OCI-LY3 (cell line): Measurements from ENCODE around the gene PPFIA3.

ENCODE experiments used
- H2AFZ ChIP-seq: fragments of 200-600, 300-600 bp; shearing (Covaris generic); 2 replicates; pipeline ENCODE4 v1.6.0; 2014; ENCODE audit warnings: antibody characterized with exemption, low read depth, low read length
- H3K27ac ChIP-seq: fragments of 200-600, 300-600 bp; sonication (generic); 2 replicates; pipeline ENCODE4 v1.5.1; 2014; ENCODE audit warnings: mild to moderate bottlenecking, low read length, moderate library complexity, mixed read lengths
- H3K27me3 ChIP-seq: fragments of 200-600, 300-600 bp; sonication (generic); 2 replicates; pipeline ENCODE4 v1.6.1; 2014; ENCODE audit warnings: low read depth, low read length, mixed read lengths
- H3K36me3 ChIP-seq: fragments of 200-600, 300-600 bp; sonication (generic); replicated peaks from 2 replicates; pipeline ENCODE3; 2014; ENCODE audit warnings: low read depth, low read length, mixed read lengths
- H3K4me1 ChIP-seq: fragments of 300-600, 200-600 bp; sonication (generic); 2 replicates; pipeline ENCODE4 v1.6.1; 2014; ENCODE audit warnings: low read length, mixed read lengths
- H3K4me2 ChIP-seq: fragments of 200-600, 300-600 bp; sonication (generic); 2 replicates; pipeline ENCODE4 v1.6.1; 2014; ENCODE audit warnings: low read length, mixed read lengths
- H3K4me3 ChIP-seq: fragments of 300-600, 200-600 bp; sonication (generic); 2 replicates; pipeline ENCODE4 v1.5.1; 2014; ENCODE audit warnings: antibody characterized with exemption, mild to moderate bottlenecking, low read length, moderate library complexity
- H3K79me2 ChIP-seq: fragments of 300-600, 200-600 bp; shearing (Covaris generic); 2 replicates; pipeline ENCODE4 v1.6.1; 2014; ENCODE audit warnings: mild to moderate bottlenecking, low read length, mixed read lengths
- H3K9ac ChIP-seq: fragments of 300-600, 200-600 bp; shearing (Covaris generic); 2 replicates; pipeline ENCODE4 v1.6.0; 2014; ENCODE audit warnings: mild to moderate bottlenecking, low read length, moderate library complexity
- H3K9me3 ChIP-seq: fragments of 200-600, 300-600 bp; shearing (Covaris generic); 2 replicates; pipeline ENCODE4 v1.6.1; 2014; ENCODE audit warnings: low read length, mixed read lengths; ENCODE audit not compliant: insufficient read depth
- H4K20me1 ChIP-seq: fragments of 200-600, 300-600 bp; sonication (generic); 2 replicates; pipeline ENCODE4 v1.6.1; 2016; ENCODE audit warnings: low read length, mixed read lengths; ENCODE audit not compliant: insufficient read depth
- CTCF ChIP-seq: fragments of 200-600, 300-600 bp; sonication (generic); IDR thresholded peaks from 2 replicates; pipeline ENCODE4 v1.5.1; 2014; ENCODE audit warnings: antibody characterized with exemption, low read length, low read depth
- EZH2phosphoT487 ChIP-seq: fragments of 200-600 bp; shearing (Covaris generic); IDR thresholded peaks from 2 replicates; pipeline ENCODE4 v1.6.1; 2018; ENCODE audit warnings: antibody characterized with exemption, mixed run types, low read depth

Gene PPFIA3

DNA sequence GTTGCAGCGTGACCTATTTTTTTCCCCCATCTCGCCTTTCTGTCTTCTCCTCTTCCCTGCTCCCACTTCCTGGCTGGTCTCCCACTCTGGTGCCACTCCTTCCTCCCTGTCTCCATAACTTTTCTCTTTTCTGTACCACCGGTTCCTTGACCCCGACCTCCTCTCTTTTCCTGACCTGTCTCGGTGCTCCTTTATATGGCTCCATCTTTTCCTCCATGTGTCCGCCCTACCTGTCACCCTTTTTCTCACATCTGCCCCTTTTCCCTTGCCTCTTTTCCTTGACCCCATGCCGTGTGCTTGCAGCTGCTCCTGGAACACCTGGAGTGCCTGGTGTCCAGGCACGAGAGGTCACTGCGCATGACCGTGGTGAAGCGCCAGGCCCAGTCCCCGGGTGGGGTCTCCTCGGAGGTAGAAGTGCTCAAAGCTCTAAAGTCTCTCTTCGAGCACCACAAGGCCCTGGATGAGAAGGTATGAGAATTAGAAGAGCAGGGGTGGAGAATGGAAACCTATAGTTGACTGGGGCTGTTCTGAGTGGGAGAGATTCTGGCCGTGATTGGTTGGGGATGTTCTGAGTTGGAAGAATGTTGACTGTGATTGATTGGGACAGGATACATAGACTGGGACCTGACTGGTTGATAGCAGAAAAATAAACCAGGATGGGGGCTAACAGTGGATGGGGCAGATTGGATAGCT lies 9.3 kb downstream of the PPFIA3 start:
- Histone ChIP-seq H4K20me1 (0 out of 2 replicates have a peak, but pooled peaks cover 5% of the 10 kb centered on the region), H3K9ac (no peak overlapping the region), H2AFZ (no peak overlapping the region), H3K27ac (no peak overlapping the region), H3K9me3 (no peaks in the 10 kb centered on the region), H3K4me2 (peak overlapping the region; percentile 59; the same call in 1 of the 2 replicates), H3K4me3 (peak overlapping the region; percentile 66; the same call in 1 of the 2 replicates), H3K36me3 (peaks cover 19% of the 10 kb centered on the region), H3K79me2 (no peaks in the 10 kb centered on the region), H3K4me1 (no peaks in the 10 kb centered on the region), H3K27me3 (no peaks in the 10 kb centered on the region)
- TF ChIP-seq CTCF (no peak), EZH2phosphoT487 (no peak)

GRCh38 chr19:49129238-49129583 lies 9.9 kb downstream of the PPFIA3 start:
- Histone ChIP-seq H3K9me3 (no peaks in the 10 kb centered on the region), H2AFZ (no peak overlapping the region), H3K27ac (no peak overlapping the region), H3K36me3 (peaks cover 24% of the 10 kb centered on the region), H4K20me1 (0 out of 2 replicates have a peak, but pooled peaks cover 5% of the 10 kb centered on the region), H3K79me2 (no peaks in the 10 kb centered on the region), H3K4me1 (no peaks in the 10 kb centered on the region), H3K27me3 (no peaks in the 10 kb centered on the region), H3K4me2 (no peak overlapping the region), H3K4me3 (no peak overlapping the region), H3K9ac (no peak overlapping the region)
- TF ChIP-seq CTCF: no peak
- no peak for TF ChIP-seq EZH2phosphoT487

- no peaks in the 10 kb centered on the region for H3K79me2 ChIP-seq
- TF ChIP-seq EZH2phosphoT487: no peak
- no peak for TF ChIP-seq CTCF
- H3K9me3 ChIP-seq: no peaks in the 10 kb centered on the region
Measured at GRCh38 chr19:49130325-49130724, 11.0 kb downstream of the PPFIA3 start.

GRCh38 chr19:49132974-49133609 lies 13.7 kb downstream of the PPFIA3 start:
- Histone ChIP-seq H4K20me1 (0 out of 2 replicates have a peak, but pooled peaks cover 5% of the 10 kb centered on the region), H3K9ac (no peak overlapping the region), H3K4me3 (no peak overlapping the region), H3K36me3 (peaks cover 39% of the 10 kb centered on the region), H3K9me3 (no peaks in the 10 kb centered on the region), H3K4me1 (no peaks in the 10 kb centered on the region), H3K4me2 (no peak overlapping the region), H3K27ac (no peak overlapping the region), H2AFZ (no peak overlapping the region), H3K79me2 (no peaks in the 10 kb centered on the region), H3K27me3 (no peaks in the 10 kb centered on the region)
- TF ChIP-seq CTCF (no peak), EZH2phosphoT487 (no peak)

More at GRCh38 chr19:49130325-49130724, 11.0 kb downstream of the PPFIA3 start:
- H2AFZ ChIP-seq: no peak overlapping the region
- H3K4me1 ChIP-seq: no peaks in the 10 kb centered on the region
- H3K27ac ChIP-seq: no peak overlapping the region
- 0 out of 2 replicates have a peak, but pooled peaks cover 5% of the 10 kb centered on the region for H4K20me1 ChIP-seq
- H3K4me2 ChIP-seq: no peak overlapping the region
- no peak overlapping the region for H3K4me3 ChIP-seq
- no peaks in the 10 kb centered on the region for H3K27me3 ChIP-seq
- peaks cover 29% of the 10 kb centered on the region for H3K36me3 ChIP-seq
- no peak overlapping the region for H3K9ac ChIP-seq
